Measurements from ENCODE around the gene SEMA5A. TPM values are rescaled to one million over a fixed set of nuclear protein-coding genes. Genes with fewer than 3 reads are reported as not detected.
A peak's percentile ranks its signal among the peaks of the same experiment; 100 is the strongest.

Gene SEMA5A
- total and polyA plus RNA-seq, 2 of the 8 experiments (the other 6 are each of a cell fraction or from before 2014, with no cell fraction given), result 5.3 to 8.9 TPM

GRCh38 chr5:9188956-9189355 is 356.9 kb downstream of the SEMA5A start:
- Histone ChIP-seq H2BK15ac (ENCODE audit: low read length) (no peak overlapping the region), H3K23ac (ENCODE audit: insufficient read length) (no peak overlapping the region), H3K36me3 (ENCODE audit: control insufficient read depth in 2 of 4, insufficient read depth in 4 of 4, low read length in 3 of 4) (no peaks in the 10 kb centered on the region), H2BK12ac (ENCODE audit: low read depth, low read length) (no peak overlapping the region), H3K4me2 (ENCODE audit: insufficient read depth in 1 of 2, low read depth in 2 of 2, low read length in 2 of 2) (no peak overlapping the region), H3K9ac (replicated peaks in 1 of 4; ENCODE audit: extremely low read depth in 1 of 4, low read depth in 3 of 4, low read length in 3 of 4) (no peak overlapping the region), H3K23me2 (ENCODE audit: low read depth, low read length) (no peaks in the 10 kb centered on the region), H2BK20ac (ENCODE audit: low read length) (no peak overlapping the region), H2AK5ac (ENCODE audit: low read depth, low read length) (no peak overlapping the region), H3K79me2 (ENCODE audit: control insufficient read depth in 1 of 2, insufficient read depth in 2 of 2, low read length in 2 of 2) (no peaks in the 10 kb centered on the region), H3K4me3 (ENCODE audit: extremely low read depth in 1 of 4, insufficient read depth in 2 of 4, low read depth in 3 of 4, low read length in 4 of 4) (no peak overlapping the region), H4K91ac (replicated peaks; ENCODE audit: insufficient read length, low read length) (no peak overlapping the region), H2BK120ac (replicated peaks; ENCODE audit: low read depth, low read length) (no peak overlapping the region), H3K9me3 (ENCODE audit: insufficient read depth in 2 of 2, low read depth in 1 of 2, low read length in 1 of 2) (no peaks in the 10 kb centered on the region), H4K5ac (ENCODE audit: insufficient read length, low read depth, low read length) (no peak overlapping the region), H2AFZ (ENCODE audit: low read length) (no peak overlapping the region), H4K8ac (ENCODE audit: extremely low read depth, insufficient read depth, low read length) (no peak overlapping the region), H3K14ac (ENCODE audit: insufficient read length) (no peak overlapping the region), H3K18ac (ENCODE audit: extremely low read depth, low read length) (no peak overlapping the region), H3K56ac (replicated peaks; ENCODE audit: insufficient read length, low read depth, low read length) (no peak overlapping the region), H3K4ac (replicated peaks; ENCODE audit: insufficient read length, low read depth, low read length) (no peak overlapping the region), H4K20me1 (replicated peaks in 1 of 2; ENCODE audit: control insufficient read depth in 1 of 2, insufficient read depth in 2 of 2, low read length in 2 of 2) (no peaks in the 10 kb centered on the region), H3K79me1 (ENCODE audit: low read depth, low read length) (no peaks in the 10 kb centered on the region), H3K27me3 (replicated peaks in 1 of 4; ENCODE audit: control insufficient read depth in 3 of 4, extremely low read depth in 1 of 4, insufficient read depth in 3 of 4, low read length in 3 of 4) (no peaks in the 10 kb centered on the region), H3K27ac (ENCODE audit: low read depth, low read length) (no peak overlapping the region), H2BK5ac (ENCODE audit: low read depth, low read length) (no peak overlapping the region), H3K4me1 (replicated peaks in 1 of 4; ENCODE audit: control insufficient read depth in 3 of 4, insufficient read depth in 4 of 4, low read length in 3 of 4) (no peaks in the 10 kb centered on the region)
- 91% methylated on average over 4 of the region's 4 CpGs; no CpG with 5 or more reads in 1 of the 2 experiments for WGBS, 2 experiments (ENCODE audit: extremely low coverage in 1 of 2, insufficient coverage in 1 of 2, insufficient read length in 1 of 2, insufficient replicate concordance in 2 of 2, low coverage in 1 of 2, low lambda C conversion rate in 2 of 2, missing lambda C conversion rate in 1 of 2)
- ChIA-PET POLR2A (ENCODE audit: partially characterized antibody) (no interaction called here), CTCF (ENCODE audit: partially characterized antibody) (interaction anchor here (0.6 to 1.0 kb wide), 2 partner anchors 9 to 26 kb away, joined by 3 read pairs; no protein-coding TSS in a partner anchor)
- DNase-seq (ENCODE audit: low read depth in 1 of 2, low spot score in 2 of 2) (no peak), FAIRE-seq (no peak)
- TF ChIP-seq SIN3A (conservative IDR thresholded peaks at IDR 0.05 in 1 of 2, IDR thresholded peaks at IDR 0.05 in 1 of 2; ENCODE audit: low read depth in 1 of 2, low read length in 2 of 2) (no peak), RAD21 (IDR thresholded peaks at IDR 0.05 in 1 of 2, conservative IDR thresholded peaks at IDR 0.05 in 1 of 2; ENCODE audit: low read depth in 2 of 2, low read length in 2 of 2) (peak; percentile 12 to 29; a peak in 1 of 4 replicates), TBP (IDR thresholded peaks at IDR 0.05; ENCODE audit: low read depth, low read length) (no peak), FOSL1 (IDR thresholded peaks at IDR 0.05; ENCODE audit: insufficient read depth, low read depth, low read length) (no peak), CTCF (IDR thresholded peaks at IDR 0.05; ENCODE audit: control extremely low read depth in 1 of 3, insufficient read depth in 1 of 3, low read depth in 1 of 3, low read length in 3 of 3) (peak in 1 of 3 experiments; percentile 17; a peak in 1 of 4 replicates), POLR2AphosphoS5 (IDR thresholded peaks at IDR 0.05; ENCODE audit: low read depth, low read length) (no peak), TEAD4 (IDR thresholded peaks at IDR 0.05; ENCODE audit: low read depth, low read length) (no peak), SIX5 (IDR thresholded peaks at IDR 0.05; ENCODE audit: low read depth, low read length) (no peak)

Measured in H1 (cell line).